GM18519 (cell line): ENCODE results near the gene TLN1.

Experiments used
- ATAC-seq: cut with Tn5 transposase; IDR thresholded peaks from one replicate; pipeline ENCODE4 v1.9.1; 2021; ENCODE audit warnings: mild to moderate bottlenecking, moderate library complexity; ENCODE audit not compliant: unreplicated experiment, low FRiP score

Gene TLN1

GRCh38 chr9:35651956-35652828, 79.8 kb downstream of the TLN1 start:
- ATAC-seq, result no peak

GRCh38 chr9:35650341-35651158, 81.4 kb downstream of the TLN1 start, which contains the start of gene SIT1:
Gene SIT1 (minus strand): TSS chr9:35650931. CDS start chr9:35650853, 78 bp downstream.
- ATAC-seq, result no peak

GRCh38 chr9:35649431-35650340, 82.3 kb downstream of the TLN1 start:
- no peak for ATAC-seq
